HepG2 (cell line): ENCODE results near the gene C5orf52. TPM values are rescaled to one million over a fixed set of nuclear protein-coding genes. Genes with fewer than 3 reads are reported as not detected.

ENCODE experiments used
- CTCF ChIP-seq: sonication (generic); formaldehyde crosslinking; IDR thresholded peaks from 2 replicates; pipeline ENCODE4 v1.5.0; 2020; ENCODE audit warnings: mild to moderate bottlenecking, missing genetic modification reagents, moderate library complexity
- HES4 ChIP-seq: sonication (generic); formaldehyde crosslinking; IDR thresholded peaks from 2 replicates; pipeline ENCODE4 v1.9.0; 2021; ENCODE audit warnings: mild to moderate bottlenecking, missing genetic modification reagents, borderline replicate concordance
- HNF4G ChIP-seq, 2 experiments: sonication (generic) in 1 of 2; formaldehyde crosslinking in 1 of 2; IDR thresholded peaks; 2 replicates each; pipeline versions ENCODE4 v1.4.0 to v1.6.1; 2011 to 2020; ENCODE audit warnings: borderline replicate concordance in 2 of 2, low read depth in 2 of 2, mild to moderate bottlenecking in 2 of 2, low read length in 1 of 2, missing genetic modification reagents in 1 of 2, moderate library complexity in 1 of 2
- MXD3 ChIP-seq: IDR thresholded peaks from 2 replicates; pipeline ENCODE4 v1.6.1; 2016; ENCODE audit warnings: mild to moderate bottlenecking, missing biosample characterization, missing genetic modification reagents
- RAD21 ChIP-seq: fragments of 450-650 bp; formaldehyde crosslinking; IDR thresholded peaks from 2 replicates; pipeline ENCODE4 v1.5.0; 2020; ENCODE audit warnings: mild to moderate bottlenecking
- SAFB2 ChIP-seq: sonication (generic); formaldehyde crosslinking; IDR thresholded peaks from 2 replicates; pipeline ENCODE4 v1.5.1; 2020; ENCODE audit warnings: missing genetic modification reagents, low read depth, mild to moderate bottlenecking, borderline replicate concordance
- SMC3 ChIP-seq: IDR thresholded peaks from 2 replicates; pipeline ENCODE4 v1.6.1; 2011; ENCODE audit warnings: low read length, improper control_type of control experiment
- STAG1 ChIP-seq: sonication (generic); formaldehyde crosslinking; IDR thresholded peaks from 2 replicates; pipeline ENCODE4 v1.4.0; 2020; ENCODE audit warnings: missing genetic modification reagents
- ZKSCAN1 ChIP-seq: fragments of 150-350 bp; IDR thresholded peaks from 2 replicates; pipeline ENCODE4 v1.6.1; 2014; ENCODE audit warnings: low read length
- ZNF430 ChIP-seq: sonication (generic); formaldehyde crosslinking; IDR thresholded peaks from 2 replicates; pipeline ENCODE4 v1.9.0; 2021; ENCODE audit warnings: mild to moderate bottlenecking, missing genetic modification reagents
- ZNF558 ChIP-seq: sonication (generic); formaldehyde crosslinking; IDR thresholded peaks from 2 replicates; pipeline ENCODE4 v1.9.0; 2022; ENCODE audit warnings: mild to moderate bottlenecking, missing genetic modification reagents, borderline replicate concordance
- ZNF775 ChIP-seq: sonication (generic); formaldehyde crosslinking; IDR thresholded peaks from 2 replicates; pipeline ENCODE4 v1.4.0; 2020; ENCODE audit warnings: missing genetic modification reagents, mild to moderate bottlenecking, moderate library complexity, borderline replicate concordance
- polyA plus RNA-seq, 8 experiments: library from polyadenylated mRNA; depleted of rRNA in 3 of 8; stranded (reverse) in 7 of 8; unstranded in 1 of 8; fragments of >200 nt; fragmentation: Illumina TruSeq in 4 of 8; extraction: Trizol in 4 of 8; gene quantifications; 2 replicates each; pipeline versions ENCODE4 v1.2.1 to v1.2.3, GENCODE V29; 2011 to 2016; ENCODE audit warnings: low read depth in 4 of 8, missing spikeins in 1 of 8, mixed read lengths in 1 of 8; ENCODE audit not compliant: insufficient read depth in 1 of 8
- total RNA-seq, 5 experiments: library from RNA; depleted of rRNA; stranded (reverse); fragments of >200 nt; fragmentation: Illumina TruSeq; extraction: Trizol; gene quantifications; 2 replicates each; pipeline ENCODE4 v1.2.3, GENCODE V29; 2016; ENCODE audit warnings: low read depth in 1 of 5

C5orf52 gene
- total and polyA plus RNA-seq, 2 of the 13 experiments (the other 11 are each of a cell fraction or from before 2014, with no cell fraction given): not detected

GRCh38 chr5:157718519-157718918 is 47.2 kb downstream of the C5orf52 start (continued):
- TF ChIP-seq CTCF (CRISPR knock-in tag): peak; percentile 75
- TF ChIP-seq SMC3: peak; percentile 51
- TF ChIP-seq MXD3 (CRISPR knock-in tag): no peak
- no peak for TF ChIP-seq ZKSCAN1
- TF ChIP-seq HES4 (CRISPR knock-in tag): no peak
- TF ChIP-seq STAG1 (CRISPR knock-in tag): peak; percentile 82
- no peak for TF ChIP-seq SAFB2 (CRISPR knock-in tag)
- TF ChIP-seq ZNF430 (CRISPR knock-in tag): no peak
- no peak for TF ChIP-seq HNF4G (IDR thresholded peaks at IDR 0.05; ENCODE audit: borderline replicate concordance, low read depth, low read length)
- TF ChIP-seq HNF4G (CRISPR knock-in tag; IDR thresholded peaks at IDR 0.05; ENCODE audit: borderline replicate concordance, low read depth): no peak
- TF ChIP-seq ZNF558 (CRISPR knock-in tag): no peak
- no peak for TF ChIP-seq ZNF775
- peak; percentile 30; the same call in 1 of the 2 replicates for TF ChIP-seq RAD21 (CRISPR knock-in tag)
